WTC11 (cell line): ENCODE results near the gene ELANE. TPM values are rescaled to one million over a fixed set of nuclear protein-coding genes. Genes with fewer than 3 reads are reported as not detected.

Experiments used
- ATAC-seq: fragments of 200-7000 bp; cut with Tn5 transposase; 2 replicates; pipeline ENCODE4 v1.10.0; 2021; ENCODE audit warnings: mild to moderate bottlenecking, moderate library complexity
- CTCF ChIA-PET: fragments of 300-600 bp; sonication (Branson Sonifier 250); formaldehyde crosslinking; loops from one replicate; lab custom pipeline; 2021; ENCODE audit warnings: antibody characterized with exemption; lab: Charles Lee
- POLR2A ChIA-PET: fragments of 350-600 bp; sonication (Branson Sonifier 250); formaldehyde crosslinking; loops from one replicate; lab custom pipeline; 2021; ENCODE audit warnings: antibody characterized with exemption; lab: Charles Lee
- DNase-seq: peaks from one replicate; pipeline ENCODE4 v3.0.0; 2021; ENCODE audit warnings: low spot score
- H3K27ac Mint-ChIP-seq: 2 replicates; pipeline ENCODE4 v1.8.0; 2021; ENCODE audit warnings: mixed read lengths
- H3K27me3 Mint-ChIP-seq: 2 replicates; pipeline ENCODE4 v1.8.0; 2021; ENCODE audit warnings: low read depth, mild to moderate bottlenecking, moderate library complexity, mixed read lengths
- H3K36me3 Mint-ChIP-seq: 2 replicates; pipeline ENCODE4 v1.8.0; 2021; ENCODE audit warnings: mixed read lengths
- H3K4me1 Mint-ChIP-seq: 2 replicates; pipeline ENCODE4 v1.8.0; 2022; ENCODE audit warnings: mixed read lengths
- H3K4me3 Mint-ChIP-seq: 2 replicates; pipeline ENCODE4 v1.8.0; 2021; ENCODE audit warnings: mild to moderate bottlenecking, moderate library complexity, mixed read lengths
- H3K9me3 Mint-ChIP-seq: 2 replicates; pipeline ENCODE4 v1.8.0; 2021; ENCODE audit warnings: mixed read lengths
- CBFB ChIP-seq: sonication (generic); formaldehyde crosslinking; IDR thresholded peaks from 2 replicates; pipeline ENCODE4 v1.8.1; 2022; ENCODE audit warnings: mild to moderate bottlenecking, low read depth, missing genetic modification reagents
- EMX1 ChIP-seq: fragments of 250-450 bp; sonication (Bioruptor Pico); IDR thresholded peaks from 2 replicates; pipeline ENCODE4 v1.8.0; 2021; ENCODE audit warnings: mild to moderate bottlenecking
- FOXP1 ChIP-seq: sonication (generic); formaldehyde crosslinking; IDR thresholded peaks from 2 replicates; pipeline ENCODE4 v1.8.0; 2022; ENCODE audit warnings: missing genetic modification reagents, mild to moderate bottlenecking, moderate library complexity, borderline replicate concordance
- JAZF1 ChIP-seq: fragments of 250-450 bp; sonication (Bioruptor Pico); IDR thresholded peaks from 2 replicates; pipeline ENCODE4 v1.9.0; 2021; ENCODE audit warnings: moderate library complexity, mild to moderate bottlenecking, inconsistent platforms
- NFYB ChIP-seq: sonication (generic); formaldehyde crosslinking; conservative IDR thresholded peaks from 2 replicates; pipeline ENCODE4 v1.8.0; 2022; ENCODE audit warnings: low read depth, missing genetic modification reagents
- ZNF121 ChIP-seq: sonication (generic); formaldehyde crosslinking; IDR thresholded peaks from 2 replicates; pipeline ENCODE4 v1.8.0; 2023; ENCODE audit warnings: missing genetic modification reagents
- ZNF263 ChIP-seq: sonication (generic); formaldehyde crosslinking; IDR thresholded peaks from 2 replicates; pipeline ENCODE4 v1.8.1; 2022; ENCODE audit warnings: low read depth, mild to moderate bottlenecking, moderate library complexity, missing genetic modification reagents
- total RNA-seq: library from RNA; stranded (reverse); gene quantifications from 3 replicates; pipeline ENCODE4 v1.2.3, GENCODE V29; 2021
- TF ChIP-seq, protein P1 (sequence below): sonication (generic); formaldehyde crosslinking; IDR thresholded peaks from 2 replicates; pipeline ENCODE4 v1.8.0; 2022; ENCODE audit warnings: missing genetic modification reagents
- TF ChIP-seq, protein P2 (sequence below): sonication (generic); formaldehyde crosslinking; IDR thresholded peaks from 2 replicates; pipeline ENCODE4 v1.8.0; 2022; ENCODE audit warnings: mild to moderate bottlenecking, missing genetic modification reagents
- TF ChIP-seq, protein P3 (sequence below): fragments of 250-450 bp; sonication (Bioruptor Pico); IDR thresholded peaks from 2 replicates; pipeline ENCODE4 v1.9.0; 2021; ENCODE audit warnings: mild to moderate bottlenecking
- TF ChIP-seq, protein P4 (sequence below): sonication (generic); formaldehyde crosslinking; IDR thresholded peaks from 2 replicates; pipeline ENCODE4 v1.8.1; 2023; ENCODE audit warnings: mild to moderate bottlenecking, missing genetic modification reagents
- TF ChIP-seq, protein P5 (sequence below): sonication (generic); formaldehyde crosslinking; IDR thresholded peaks from 2 replicates; pipeline ENCODE4 v1.8.1; 2023; ENCODE audit warnings: mild to moderate bottlenecking, missing genetic modification reagents, moderate library complexity

Gene ELANE
- total RNA-seq, 1 experiment from 2014 or later: not detected

DNA sequence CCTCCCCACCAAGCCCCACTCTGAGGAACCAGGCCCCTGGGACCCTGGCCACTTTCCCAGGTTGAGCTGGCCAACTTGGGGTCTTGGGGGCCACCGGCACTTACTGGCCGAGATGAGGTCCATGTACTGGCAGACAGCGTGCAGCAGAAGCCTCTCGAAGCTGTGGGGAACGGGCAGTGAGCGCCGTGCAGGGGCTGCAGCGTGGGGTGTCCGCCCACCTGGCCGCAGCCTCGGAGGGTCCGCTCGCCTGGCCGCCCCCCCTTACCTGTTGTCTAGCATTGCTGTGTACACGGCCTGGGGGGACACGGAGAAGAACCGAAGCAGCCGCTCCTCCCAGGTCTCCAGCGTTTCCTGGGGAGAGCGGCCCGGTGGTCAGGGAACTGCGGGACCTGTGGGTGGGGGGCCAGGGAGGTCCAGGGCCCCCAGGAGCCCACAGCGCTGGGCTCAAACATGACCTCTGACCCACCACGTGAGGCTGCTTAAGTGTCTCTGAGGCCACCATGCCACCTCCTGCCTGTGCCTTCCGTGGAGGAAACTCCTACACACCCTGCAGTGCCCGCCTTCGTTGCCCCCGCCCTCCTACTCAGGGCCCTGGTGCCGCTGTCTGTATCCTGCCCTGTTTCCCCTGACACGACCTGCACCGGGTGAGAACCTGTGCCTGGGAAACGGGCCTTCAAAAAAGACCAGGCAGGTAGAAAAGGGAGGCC lies 47.4 kb downstream of the ELANE start (continued):
- TF ChIP-seq, protein P1, sequence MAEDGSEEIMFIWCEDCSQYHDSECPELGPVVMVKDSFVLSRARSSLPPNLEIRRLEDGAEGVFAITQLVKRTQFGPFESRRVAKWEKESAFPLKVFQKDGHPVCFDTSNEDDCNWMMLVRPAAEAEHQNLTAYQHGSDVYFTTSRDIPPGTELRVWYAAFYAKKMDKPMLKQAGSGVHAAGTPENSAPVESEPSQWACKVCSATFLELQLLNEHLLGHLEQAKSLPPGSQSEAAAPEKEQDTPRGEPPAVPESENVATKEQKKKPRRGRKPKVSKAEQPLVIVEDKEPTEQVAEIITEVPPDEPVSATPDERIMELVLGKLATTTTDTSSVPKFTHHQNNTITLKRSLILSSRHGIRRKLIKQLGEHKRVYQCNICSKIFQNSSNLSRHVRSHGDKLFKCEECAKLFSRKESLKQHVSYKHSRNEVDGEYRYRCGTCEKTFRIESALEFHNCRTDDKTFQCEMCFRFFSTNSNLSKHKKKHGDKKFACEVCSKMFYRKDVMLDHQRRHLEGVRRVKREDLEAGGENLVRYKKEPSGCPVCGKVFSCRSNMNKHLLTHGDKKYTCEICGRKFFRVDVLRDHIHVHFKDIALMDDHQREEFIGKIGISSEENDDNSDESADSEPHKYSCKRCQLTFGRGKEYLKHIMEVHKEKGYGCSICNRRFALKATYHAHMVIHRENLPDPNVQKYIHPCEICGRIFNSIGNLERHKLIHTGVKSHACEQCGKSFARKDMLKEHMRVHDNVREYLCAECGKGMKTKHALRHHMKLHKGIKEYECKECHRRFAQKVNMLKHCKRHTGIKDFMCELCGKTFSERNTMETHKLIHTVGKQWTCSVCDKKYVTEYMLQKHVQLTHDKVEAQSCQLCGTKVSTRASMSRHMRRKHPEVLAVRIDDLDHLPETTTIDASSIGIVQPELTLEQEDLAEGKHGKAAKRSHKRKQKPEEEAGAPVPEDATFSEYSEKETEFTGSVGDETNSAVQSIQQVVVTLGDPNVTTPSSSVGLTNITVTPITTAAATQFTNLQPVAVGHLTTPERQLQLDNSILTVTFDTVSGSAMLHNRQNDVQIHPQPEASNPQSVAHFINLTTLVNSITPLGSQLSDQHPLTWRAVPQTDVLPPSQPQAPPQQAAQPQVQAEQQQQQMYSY (CRISPR knock-in tag): no peak
- TF ChIP-seq NFYB (CRISPR knock-in tag) (no peak), ZNF121 (CRISPR knock-in tag) (no peak), JAZF1 (CRISPR knock-in tag) (no peak), CBFB (no peak)
- TF ChIP-seq, protein P2, sequence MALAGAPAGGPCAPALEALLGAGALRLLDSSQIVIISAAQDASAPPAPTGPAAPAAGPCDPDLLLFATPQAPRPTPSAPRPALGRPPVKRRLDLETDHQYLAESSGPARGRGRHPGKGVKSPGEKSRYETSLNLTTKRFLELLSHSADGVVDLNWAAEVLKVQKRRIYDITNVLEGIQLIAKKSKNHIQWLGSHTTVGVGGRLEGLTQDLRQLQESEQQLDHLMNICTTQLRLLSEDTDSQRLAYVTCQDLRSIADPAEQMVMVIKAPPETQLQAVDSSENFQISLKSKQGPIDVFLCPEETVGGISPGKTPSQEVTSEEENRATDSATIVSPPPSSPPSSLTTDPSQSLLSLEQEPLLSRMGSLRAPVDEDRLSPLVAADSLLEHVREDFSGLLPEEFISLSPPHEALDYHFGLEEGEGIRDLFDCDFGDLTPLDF (CRISPR knock-in tag): no peak
- TF ChIP-seq, protein P3, sequence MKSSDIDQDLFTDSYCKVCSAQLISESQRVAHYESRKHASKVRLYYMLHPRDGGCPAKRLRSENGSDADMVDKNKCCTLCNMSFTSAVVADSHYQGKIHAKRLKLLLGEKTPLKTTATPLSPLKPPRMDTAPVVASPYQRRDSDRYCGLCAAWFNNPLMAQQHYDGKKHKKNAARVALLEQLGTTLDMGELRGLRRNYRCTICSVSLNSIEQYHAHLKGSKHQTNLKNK (CRISPR knock-in tag): no peak

DNA sequence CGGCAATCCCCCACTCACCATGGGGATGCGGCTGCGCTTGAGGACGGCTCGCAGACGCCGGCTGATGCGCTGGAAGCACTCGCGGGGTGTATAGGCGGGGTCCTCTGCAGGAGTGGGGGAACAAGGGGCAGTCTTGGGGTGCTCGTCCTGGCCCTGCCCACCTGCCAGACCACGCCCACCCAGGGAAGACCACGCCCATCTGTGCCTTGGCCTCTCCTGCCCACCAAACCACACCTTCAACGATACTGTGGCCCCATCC lies 47.9 kb downstream of the ELANE start:
- TF ChIP-seq, protein P4, sequence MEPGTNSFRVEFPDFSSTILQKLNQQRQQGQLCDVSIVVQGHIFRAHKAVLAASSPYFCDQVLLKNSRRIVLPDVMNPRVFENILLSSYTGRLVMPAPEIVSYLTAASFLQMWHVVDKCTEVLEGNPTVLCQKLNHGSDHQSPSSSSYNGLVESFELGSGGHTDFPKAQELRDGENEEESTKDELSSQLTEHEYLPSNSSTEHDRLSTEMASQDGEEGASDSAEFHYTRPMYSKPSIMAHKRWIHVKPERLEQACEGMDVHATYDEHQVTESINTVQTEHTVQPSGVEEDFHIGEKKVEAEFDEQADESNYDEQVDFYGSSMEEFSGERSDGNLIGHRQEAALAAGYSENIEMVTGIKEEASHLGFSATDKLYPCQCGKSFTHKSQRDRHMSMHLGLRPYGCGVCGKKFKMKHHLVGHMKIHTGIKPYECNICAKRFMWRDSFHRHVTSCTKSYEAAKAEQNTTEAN (CRISPR knock-in tag): no peak
- TF ChIP-seq FOXP1 (CRISPR knock-in tag): 0 out of 2 replicates have a peak, but pooled peaks have one; percentile 37
- CTCF ChIA-PET: no interaction called here
- peaks cover 2% of the 10 kb centered on the region; the same call in 1 of the 2 replicates for H3K4me1 Mint-ChIP-seq
- POLR2A ChIA-PET: no interaction called here
- DNase-seq (no peak), ATAC-seq (peak; percentile 8; the same call in 1 of the 2 replicates)
- H3K4me3 Mint-ChIP-seq: no peak overlapping the region
- H3K36me3 Mint-ChIP-seq: 0 out of 2 replicates have a peak, but pooled peaks cover 6% of the 10 kb centered on the region
- H3K27ac Mint-ChIP-seq: no peak overlapping the region
- no peaks in the 10 kb centered on the region for H3K27me3 Mint-ChIP-seq
- no peaks in the 10 kb centered on the region for H3K9me3 Mint-ChIP-seq

DNA sequence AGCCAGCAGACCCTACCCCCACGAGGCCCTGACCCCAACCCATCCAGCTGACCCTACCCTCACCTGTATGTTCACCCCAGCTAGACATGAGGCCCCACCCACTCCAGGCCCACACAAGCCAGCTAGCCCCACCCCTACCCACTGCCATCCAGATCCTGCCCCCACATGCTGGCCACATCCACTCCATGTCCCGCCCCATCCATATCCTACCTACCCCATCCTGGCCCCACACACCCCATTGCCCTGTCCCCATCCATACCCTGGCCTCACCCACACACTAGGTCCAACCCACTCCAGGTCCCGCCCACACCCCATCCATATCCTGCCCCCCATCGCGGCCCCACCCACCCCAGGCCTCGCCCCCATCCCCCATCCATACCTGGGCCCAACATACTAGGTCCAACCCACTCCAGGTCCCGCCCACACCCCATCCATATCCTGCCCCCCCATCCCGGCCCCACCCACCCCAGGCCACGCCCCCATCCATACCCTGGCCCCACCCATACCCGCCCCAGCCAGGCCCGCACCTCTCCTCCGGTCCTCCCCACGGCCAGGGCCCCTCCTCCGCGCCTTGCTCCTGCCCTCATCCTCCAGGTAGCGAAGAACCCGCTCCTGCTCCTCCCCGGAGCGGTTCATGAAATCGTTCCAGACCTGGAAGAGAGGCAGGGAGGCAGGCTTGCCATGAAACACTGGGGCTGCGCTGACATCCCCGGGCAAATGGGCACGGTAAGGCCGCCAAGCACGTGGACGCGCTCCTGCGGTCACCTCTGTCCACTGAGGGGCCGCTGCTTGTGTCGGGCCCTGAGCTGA lies 48.4 kb downstream of the ELANE start:
- TF ChIP-seq ZNF263 (CRISPR knock-in tag) (peak; percentile 92), EMX1 (no peak)
- TF ChIP-seq, protein P5, sequence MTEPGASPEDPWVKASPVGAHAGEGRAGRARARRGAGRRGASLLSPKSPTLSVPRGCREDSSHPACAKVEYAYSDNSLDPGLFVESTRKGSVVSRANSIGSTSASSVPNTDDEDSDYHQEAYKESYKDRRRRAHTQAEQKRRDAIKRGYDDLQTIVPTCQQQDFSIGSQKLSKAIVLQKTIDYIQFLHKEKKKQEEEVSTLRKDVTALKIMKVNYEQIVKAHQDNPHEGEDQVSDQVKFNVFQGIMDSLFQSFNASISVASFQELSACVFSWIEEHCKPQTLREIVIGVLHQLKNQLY: no peak
- TF ChIP-seq, all 79 proteins: peak for 1
- H3K36me3 Mint-ChIP-seq: 0 out of 2 replicates have a peak, but pooled peaks cover 6% of the 10 kb centered on the region
- H3K9me3 Mint-ChIP-seq: no peaks in the 10 kb centered on the region
- DNase-seq (peak; percentile 73), ATAC-seq (peak; percentile 79)
- ChIA-PET POLR2A (no interaction called here), CTCF (no interaction called here)
- H3K4me3 Mint-ChIP-seq: no peak overlapping the region
- peaks cover 2% of the 10 kb centered on the region; the same call in 1 of the 2 replicates for H3K4me1 Mint-ChIP-seq
- no peak overlapping the region for H3K27ac Mint-ChIP-seq
- H3K27me3 Mint-ChIP-seq: no peaks in the 10 kb centered on the region
